Measurements from ENCODE around the gene ZNF747.
"Not testable (repeated sequence)": the region's sequence is repeated elsewhere in the genome, so short reads cannot be mapped to it uniquely, and the experiment has no call there.

ZNF747 gene

GRCh38 chr16:30532285-30533145 is 2.1 kb downstream of the ZNF747 start:
- no peak for DNase-seq

GRCh38 chr16:30530163-30531037 is 4.3 kb downstream of the ZNF747 start:
- DNase-seq = no peak

- DNase-seq = no peak
Observed at GRCh38 chr16:30528799-30529457, 5.7 kb downstream of the ZNF747 start.

- DNase-seq = peak; percentile 70
Observed at GRCh38 chr16:30527635-30528178, 7.0 kb downstream of the ZNF747 start.

GRCh38 chr16:30526823-30527634 is 7.6 kb downstream of the ZNF747 start:
- peak; percentile 93 for DNase-seq

- no peak for DNase-seq
Observed at GRCh38 chr16:30526137-30526822, 8.4 kb downstream of the ZNF747 start, which contains the start of gene ZNF768. ZNF768 (minus strand) TSS chr16:30526566; CDS start chr16:30526413, 153 bp downstream.

- no peak for DNase-seq
Observed at GRCh38 chr16:30525844-30526136, 8.9 kb downstream of the ZNF747 start.

GRCh38 chr16:30524575-30525568 is 9.8 kb downstream of the ZNF747 start:
- no peak for DNase-seq

- DNase-seq = no peak
Observed at GRCh38 chr16:30523768-30524574, 10.7 kb downstream of the ZNF747 start.

GRCh38 chr16:30522702-30523463 is 11.8 kb downstream of the ZNF747 start:
- not testable (repeated sequence) for DNase-seq

GRCh38 chr16:30521873-30522641 is 12.6 kb downstream of the ZNF747 start:
- DNase-seq = no peak

- no peak for DNase-seq
Observed at GRCh38 chr16:30521476-30521872, 13.2 kb downstream of the ZNF747 start.

GRCh38 chr16:30519120-30520049 is 15.3 kb downstream of the ZNF747 start:
- no peak for DNase-seq

GRCh38 chr16:30518552-30518951 is 16.1 kb downstream of the ZNF747 start:
- no peak for DNase-seq

GRCh38 chr16:30515275-30515674 is 19.4 kb downstream of the ZNF747 start:
- no peak for DNase-seq

- DNase-seq = no peak
Observed at GRCh38 chr16:30511509-30511908, 23.1 kb downstream of the ZNF747 start.

Data from GF-D8 (cell line).